ENCODE results near the gene MYZAP. TPM values are rescaled to one million over a fixed set of nuclear protein-coding genes. Genes with fewer than 3 reads are reported as not detected.

Gene MYZAP
- total RNA-seq, 8 experiments from 2014 or later: 0.27 to 0.90 (median 0.46) TPM; not detected in 2

- WGBS, 10 experiments: 89 to 100% (median 100%) methylated on average over 1 of the region's 1 CpG; no CpG with 5 or more reads in 6 of the 10 experiments
Measured at GRCh38 chr15:57662802-57663201, 71.1 kb downstream of the MYZAP start.

DNA sequence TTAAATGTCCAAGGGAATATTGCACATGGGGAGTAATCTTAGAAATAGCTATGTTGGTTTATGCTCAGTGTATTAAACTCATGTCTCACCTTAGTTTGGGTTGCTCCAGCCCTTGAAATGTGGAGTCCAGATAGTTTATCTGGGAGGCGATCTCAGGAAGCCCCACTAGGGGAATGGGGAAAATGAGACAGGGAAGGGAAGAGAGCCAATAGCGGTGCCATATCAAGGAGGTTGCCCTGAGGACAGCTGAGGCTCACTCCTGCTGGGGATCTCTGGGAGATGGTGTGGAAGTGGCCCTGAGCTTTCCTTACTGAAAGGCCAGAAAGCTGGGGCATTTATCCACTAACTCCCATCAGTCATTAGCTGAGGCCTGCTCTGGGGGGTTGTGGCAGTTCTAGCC lies 71.6 kb downstream of the MYZAP start:
- Histone ChIP-seq H3K4me3 (no peak overlapping the region), H3K4me1 (replicated peaks in 1 of 2) (peaks cover 0 to 18% of the 10 kb centered on the region in 2 donors), H3K27ac (no peak overlapping the region)
- 40 to 100% methylated on average over 1 to 2 of the region's 2 CpGs; no CpG with 5 or more reads in 8 of the 10 experiments for WGBS, 10 experiments
- no peak for ATAC-seq (replicated peaks in 6 of 8)
- in situ Hi-C loops (cut with MboI; ENCODE audit: low pct_unique_long_range_greater_than_20kb in 2 of 9, low sequenced_read_pairs in 9 of 9, unreplicated experiment in 9 of 9): no loop called here

More at GRCh38 chr15:57662802-57663201, 71.1 kb downstream of the MYZAP start:
- Histone ChIP-seq H3K27ac (no peak overlapping the region), H3K4me3 (no peak overlapping the region), H3K4me1 (replicated peaks in 1 of 2) (peaks cover 0 to 22% of the 10 kb centered on the region in 2 donors)
- no peak for ATAC-seq (replicated peaks in 6 of 8)
- in situ Hi-C loops (cut with MboI; ENCODE audit: low pct_unique_long_range_greater_than_20kb in 2 of 9, low sequenced_read_pairs in 9 of 9, unreplicated experiment in 9 of 9): no loop called here

DNA sequence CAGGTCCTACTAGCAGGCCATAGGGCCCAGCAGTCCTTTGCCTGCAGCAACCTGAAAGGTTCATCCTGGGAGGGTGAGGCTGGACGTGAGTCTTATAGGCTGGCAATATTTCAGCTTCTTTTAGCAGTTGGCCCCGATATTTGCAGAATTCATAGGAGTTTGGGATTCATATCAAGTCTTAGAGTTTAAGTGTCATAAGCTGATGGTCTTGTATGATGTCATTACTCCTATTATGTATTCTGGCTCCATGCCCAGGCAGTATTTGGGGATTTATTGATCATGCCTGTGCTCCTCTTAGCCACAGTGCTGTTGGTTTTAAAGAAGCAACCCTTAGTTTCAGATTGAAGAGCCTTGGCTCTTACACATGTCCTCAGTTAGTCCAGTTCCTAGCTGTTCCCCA lies 73.5 kb downstream of the MYZAP start:
- ATAC-seq (replicated peaks in 6 of 8): peak in 1 of 8 experiments; percentile 19
- no peak overlapping the region for H3K4me3 ChIP-seq
- 33 to 90% (median 83%) methylated on average over 1 to 2 of the region's 2 CpGs; no CpG with 5 or more reads in 4 of the 10 experiments for WGBS, 10 experiments
- H3K4me1 ChIP-seq (replicated peaks in 1 of 2): peaks cover 0 to 12% of the 10 kb centered on the region in 2 donors
- in situ Hi-C loops (cut with MboI; ENCODE audit: low pct_unique_long_range_greater_than_20kb in 2 of 9, low sequenced_read_pairs in 9 of 9, unreplicated experiment in 9 of 9): no loop called here
- no peak overlapping the region for H3K27ac ChIP-seq

GRCh38 chr15:57665939-57666338 lies 74.2 kb downstream of the MYZAP start:
- in situ Hi-C loops (cut with MboI; ENCODE audit: low pct_unique_long_range_greater_than_20kb in 2 of 9, low sequenced_read_pairs in 9 of 9, unreplicated experiment in 9 of 9): no loop called here
- H3K27ac ChIP-seq: no peak overlapping the region
- no peak overlapping the region for H3K4me3 ChIP-seq
- ATAC-seq (replicated peaks in 6 of 8): no peak
- 40 to 90% (median 76%) methylated on average over 1 to 4 of the region's 4 CpGs; no CpG with 5 or more reads in 1 of the 10 experiments for WGBS, 10 experiments
- H3K4me1 ChIP-seq (replicated peaks in 1 of 2): peaks cover 0 to 12% of the 10 kb centered on the region in 2 donors

- H3K4me1 ChIP-seq (replicated peaks in 1 of 2): peaks cover 0 to 5% of the 10 kb centered on the region in 2 donors
- H3K4me3 ChIP-seq: no peak overlapping the region
- in situ Hi-C loops (cut with MboI; ENCODE audit: low pct_unique_long_range_greater_than_20kb in 2 of 9, low sequenced_read_pairs in 9 of 9, unreplicated experiment in 9 of 9): no loop called here
- WGBS, 10 experiments: 9 to 58% (median 33%) methylated on average over 3 to 10 of the region's 10 CpGs; no CpG with 5 or more reads in 2 of the 10 experiments
- ATAC-seq (replicated peaks in 6 of 8): peak; percentile 30 to 93 (median 67)
- H3K27ac ChIP-seq: no peak overlapping the region
Measured at GRCh38 chr15:57667171-57667849, 75.6 kb downstream of the MYZAP start.

DNA sequence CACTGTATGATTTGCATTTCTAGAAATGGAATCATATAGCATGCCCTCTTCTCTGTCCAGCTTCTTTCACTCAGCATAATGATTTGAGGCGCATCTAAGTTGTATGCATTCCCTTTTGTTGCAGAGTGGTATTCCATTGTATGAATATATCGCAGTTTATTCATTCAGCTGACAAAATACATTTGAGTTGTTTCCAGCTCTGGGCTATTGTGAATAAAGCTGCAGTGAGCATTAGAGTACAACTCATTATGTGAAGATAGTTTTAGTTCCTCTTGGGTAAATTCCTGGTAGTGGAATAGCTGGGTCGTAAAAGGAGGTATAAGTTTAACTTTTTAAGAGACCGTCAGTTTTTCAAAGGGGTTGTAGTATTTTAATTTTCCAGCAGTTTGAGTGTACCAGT lies 76.3 kb downstream of the MYZAP start:
- no peak overlapping the region for H3K4me3 ChIP-seq
- peak in 4 of 8 experiments; percentile 30 to 61 (median 49) for ATAC-seq (replicated peaks in 6 of 8)
- H3K27ac ChIP-seq: no peak overlapping the region
- H3K4me1 ChIP-seq (replicated peaks in 1 of 2): peaks cover under 1 to 5% of the 10 kb centered on the region in 2 donors
- in situ Hi-C loops (cut with MboI; ENCODE audit: low pct_unique_long_range_greater_than_20kb in 2 of 9, low sequenced_read_pairs in 9 of 9, unreplicated experiment in 9 of 9): no loop called here
- 11 to 100% (median 72%) methylated on average over 1 to 4 of the region's 4 CpGs for WGBS, 10 experiments

DNA sequence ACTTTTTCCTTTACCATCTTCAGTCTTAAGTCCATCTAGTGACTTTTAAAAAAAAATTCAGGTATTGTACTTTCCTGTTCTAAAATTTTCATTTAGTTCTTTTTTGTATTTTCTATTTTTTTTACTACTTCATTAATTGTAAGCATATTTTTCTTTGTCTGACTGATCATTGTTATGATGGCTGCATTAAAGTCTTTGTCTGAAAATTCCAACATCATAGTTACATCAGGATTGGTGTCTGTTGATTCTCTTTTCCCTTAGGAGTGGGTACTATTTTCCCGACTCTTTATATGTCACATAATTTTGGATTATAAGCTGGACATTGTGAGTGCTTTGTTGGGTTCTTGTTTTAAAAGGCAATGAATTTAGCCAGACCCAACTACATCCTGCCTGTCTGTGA lies 79.9 kb downstream of the MYZAP start:
- 0 to 33% (median 0%) methylated on average over 1 of the region's 1 CpG; no CpG with 5 or more reads in 1 of the 10 experiments for WGBS, 10 experiments
- in situ Hi-C loops (cut with MboI; ENCODE audit: low pct_unique_long_range_greater_than_20kb in 2 of 9, low sequenced_read_pairs in 9 of 9, unreplicated experiment in 9 of 9): no loop called here
- no peak for ATAC-seq (replicated peaks in 6 of 8)
- Histone ChIP-seq H3K4me1 (replicated peaks in 1 of 2) (peaks cover 2 to 5% of the 10 kb centered on the region in 2 donors), H3K4me3 (no peak overlapping the region), H3K27ac (no peak overlapping the region)

- no peak overlapping the region for H3K4me3 ChIP-seq
- no peak for ATAC-seq (replicated peaks in 6 of 8)
- no peak overlapping the region for H3K27ac ChIP-seq
- H3K4me1 ChIP-seq (replicated peaks in 1 of 2): peaks cover 0 to 2% of the 10 kb centered on the region in 2 donors
- WGBS, 10 experiments: 77 to 92% (median 83%) methylated on average over 1 to 7 of the region's 9 CpGs; no CpG with 5 or more reads in 3 of the 10 experiments
- in situ Hi-C loops (cut with MboI; ENCODE audit: low pct_unique_long_range_greater_than_20kb in 2 of 9, low sequenced_read_pairs in 9 of 9, unreplicated experiment in 9 of 9): no loop called here
Measured at GRCh38 chr15:57675481-57676181, 83.9 kb downstream of the MYZAP start.

GRCh38 chr15:57676585-57676984 lies 84.9 kb downstream of the MYZAP start:
- WGBS, 10 experiments: 12 to 98% (median 61%) methylated on average over 1 to 5 of the region's 5 CpGs; no CpG with 5 or more reads in 1 of the 10 experiments

GRCh38 chr15:57677204-57677603 lies 85.5 kb downstream of the MYZAP start:
- 0 to 100% (median 59%) methylated on average over 1 to 3 of the region's 3 CpGs; no CpG with 5 or more reads in 4 of the 10 experiments for WGBS, 10 experiments
- Histone ChIP-seq H3K4me1 (replicated peaks in 1 of 2) (peaks cover 0 to 2% of the 10 kb centered on the region in 2 donors), H3K27ac (no peak overlapping the region), H3K4me3 (no peak overlapping the region)
- in situ Hi-C loops (cut with MboI; ENCODE audit: low pct_unique_long_range_greater_than_20kb in 2 of 9, low sequenced_read_pairs in 9 of 9, unreplicated experiment in 9 of 9): no loop called here
- peak in 1 of 8 experiments; percentile 17 for ATAC-seq (replicated peaks in 6 of 8)

More at GRCh38 chr15:57676585-57676984, 84.9 kb downstream of the MYZAP start:
- Histone ChIP-seq H3K27ac (no peak overlapping the region), H3K4me3 (no peak overlapping the region), H3K4me1 (replicated peaks in 1 of 2) (peaks cover 0 to 2% of the 10 kb centered on the region in 2 donors)
- ATAC-seq (replicated peaks in 6 of 8): peak in 2 of 8 experiments; percentile 31 to 59
- in situ Hi-C loops (cut with MboI; ENCODE audit: low pct_unique_long_range_greater_than_20kb in 2 of 9, low sequenced_read_pairs in 9 of 9, unreplicated experiment in 9 of 9): no loop called here

DNA sequence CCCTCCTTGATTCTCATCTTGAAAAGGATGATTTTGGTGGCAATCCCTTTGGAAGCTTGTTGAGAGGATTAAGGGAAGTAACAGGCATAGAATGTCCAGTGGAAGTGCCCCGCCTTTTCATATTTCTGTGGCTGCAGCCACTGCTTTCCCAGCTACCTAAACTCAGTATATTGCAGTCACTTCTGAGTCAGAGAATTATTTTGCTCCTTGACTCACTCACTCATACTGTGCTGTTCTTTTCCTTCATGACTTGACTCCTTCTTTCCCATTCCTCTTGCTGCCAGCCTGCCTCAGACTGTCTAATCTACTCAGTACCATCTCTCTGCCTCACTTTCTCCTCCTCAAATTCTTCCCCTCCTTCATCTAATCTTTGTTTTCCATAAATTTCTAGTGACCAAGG lies 88.3 kb downstream of the MYZAP start:
- no peaks in the 10 kb centered on the region for H3K4me1 ChIP-seq (replicated peaks in 1 of 2)
- 20 to 83% (median 55%) methylated on average over 1 of the region's 1 CpG; no CpG with 5 or more reads in 5 of the 10 experiments for WGBS, 10 experiments
- in situ Hi-C loops (cut with MboI; ENCODE audit: low pct_unique_long_range_greater_than_20kb in 2 of 9, low sequenced_read_pairs in 9 of 9, unreplicated experiment in 9 of 9): no loop called here
- H3K4me3 ChIP-seq: no peak overlapping the region
- H3K27ac ChIP-seq: no peak overlapping the region
- ATAC-seq (replicated peaks in 6 of 8): peak in 3 of 8 experiments; percentile 71 to 86 (median 81)

- WGBS, 10 experiments: 78 to 86% (median 83%) methylated on average over 1 of the region's 1 CpG; no CpG with 5 or more reads in 6 of the 10 experiments
Measured at GRCh38 chr15:57681011-57681410, 89.3 kb downstream of the MYZAP start.

GRCh38 chr15:57683481-57683880 lies 91.8 kb downstream of the MYZAP start:
- in situ Hi-C loops (cut with MboI; ENCODE audit: low pct_unique_long_range_greater_than_20kb in 2 of 9, low sequenced_read_pairs in 9 of 9, unreplicated experiment in 9 of 9): no loop called here
- 71 to 100% (median 85%) methylated on average over 1 of the region's 1 CpG; no CpG with 5 or more reads in 1 of the 10 experiments for WGBS, 10 experiments
- no peak for ATAC-seq (replicated peaks in 6 of 8)
- Histone ChIP-seq H3K4me3 (no peak overlapping the region), H3K4me1 (replicated peaks in 1 of 2) (no peaks in the 10 kb centered on the region), H3K27ac (no peak overlapping the region)

More at GRCh38 chr15:57681011-57681410, 89.3 kb downstream of the MYZAP start:
- no peak overlapping the region for H3K27ac ChIP-seq
- no peak for ATAC-seq (replicated peaks in 6 of 8)
- H3K4me3 ChIP-seq: no peak overlapping the region
- in situ Hi-C loops (cut with MboI; ENCODE audit: low pct_unique_long_range_greater_than_20kb in 2 of 9, low sequenced_read_pairs in 9 of 9, unreplicated experiment in 9 of 9): no loop called here
- no peaks in the 10 kb centered on the region for H3K4me1 ChIP-seq (replicated peaks in 1 of 2)
